K562 (cell line): Measurements from ENCODE around the gene NECAB2. TPM values are rescaled to one million over a fixed set of nuclear protein-coding genes. Genes with fewer than 3 reads are reported as not detected.
A peak's percentile ranks its signal among the peaks of the same experiment; 100 is the strongest.

ENCODE experiments used
- ATAC-seq: fragments of 200-7000 bp; cut with Tn5 transposase; 3 replicates; pipeline ENCODE4 v1.9.1; 2020; ENCODE audit warnings: moderate library complexity
- BruUV-seq: library from RNA; stranded (reverse); fragments of 400-500 nt; replicated peaks from 2 replicates; lab custom pipeline; 2021; lab: Mats Ljungman, UMichigan
- CTCF ChIA-PET: fragments of 300-600 bp; formaldehyde crosslinking; extraction: SDS; loops from one replicate; lab custom pipeline; 2021; ENCODE audit warnings: low intra/inter-chr PET ratio; lab: Yijun Ruan, JAX
- POLR2A ChIA-PET: fragments of 300-600, 350-650 bp; sonication (Branson Sonifier 250); formaldehyde crosslinking; extraction: SDS; loops from one replicate; lab custom pipeline; 2021; ENCODE audit warnings: antibody characterized with exemption, inconsistent platforms; lab: Yijun Ruan, JAX
- DNase-seq, 4 experiments: peaks; one replicate each; pipeline versions ENCODE4 v3.0.0 to v3.0.0-alpha.2; 2011 to 2018; ENCODE audit warnings: low spot score in 3 of 4, mixed read lengths in 3 of 4; ENCODE audit errors: extremely low read depth in 1 of 4
- FAIRE-seq: peaks from 2 replicates; lab custom pipeline; 2011; peaks lifted over from hg19 to GRCh38; lab: Jason Lieb, UNC
- H2AFZ ChIP-seq: 2 replicates; pipeline ENCODE4 v1.6.0; 2011; ENCODE audit warnings: low read depth, low read length, control low read depth, inconsistent platforms
- H3K27ac ChIP-seq: fragments of 200-600 bp; 3 replicates; pipeline ENCODE4 v1.8.0; 2011; ENCODE audit warnings: low read depth, mild to moderate bottlenecking, control low read depth, inconsistent platforms, low read length, moderate library complexity, mixed read lengths; ENCODE audit errors: extremely low read depth
- H3K27me3 ChIP-seq, 2 experiments: fragments of 300-600 bp in 1 of 2; 2 replicates in 1 of 2; 3 replicates in 1 of 2; pipeline versions ENCODE4 v1.6.0 to v1.8.0; 2011; ENCODE audit warnings: inconsistent platforms in 2 of 2, low read length in 2 of 2, mild to moderate bottlenecking in 1 of 2, mixed read lengths in 1 of 2, moderate library complexity in 1 of 2; ENCODE audit not compliant: control insufficient read depth in 2 of 2, insufficient read depth in 2 of 2
- H3K36me3 ChIP-seq: fragments of 300-600 bp; 3 replicates; pipeline ENCODE4 v1.8.0; 2011; ENCODE audit warnings: mild to moderate bottlenecking, low read length, inconsistent platforms; ENCODE audit not compliant: control insufficient read depth, insufficient read depth
- H3K4me1 ChIP-seq, 2 experiments: fragments of 200-600 bp in 1 of 2; replicated peaks in 1 of 2; 2 replicates in 1 of 2; 3 replicates in 1 of 2; pipeline versions ENCODE4 v1.5.1 to v1.8.0; 2011; ENCODE audit warnings: inconsistent platforms in 2 of 2, low read length in 2 of 2, mild to moderate bottlenecking in 1 of 2, mixed read lengths in 1 of 2, moderate library complexity in 1 of 2; ENCODE audit not compliant: control insufficient read depth in 2 of 2, insufficient read depth in 2 of 2
- H3K4me2 ChIP-seq: 2 replicates; pipeline ENCODE4 v1.6.1; 2011; ENCODE audit warnings: low read length, control low read depth, inconsistent platforms, mixed read lengths; ENCODE audit not compliant: insufficient read depth
- H3K4me3 ChIP-seq: fragments of 200-600 bp; sonication (generic), shearing (Covaris generic); 2 replicates; pipeline ENCODE4 v1.5.1; 2016; ENCODE audit warnings: control low read depth, inconsistent platforms
- H3K79me2 ChIP-seq: fragments of 200-600 bp; 3 replicates; pipeline ENCODE4 v1.8.0; 2011; ENCODE audit warnings: low read length, inconsistent platforms; ENCODE audit not compliant: control insufficient read depth, insufficient read depth
- H3K9ac ChIP-seq, 2 experiments: 2 replicates each; pipeline versions ENCODE4 v1.6.0 to v1.6.1; 2011; ENCODE audit warnings: low read depth in 2 of 2, low read length in 2 of 2, control low read depth in 1 of 2, inconsistent platforms in 1 of 2, mild to moderate bottlenecking in 1 of 2, mixed read lengths in 1 of 2; ENCODE audit not compliant: insufficient read depth in 1 of 2
- H3K9me1 ChIP-seq: one replicate; pipeline ENCODE4 v1.6.0; 2011; ENCODE audit warnings: inconsistent platforms, mild to moderate bottlenecking, low read length, moderate library complexity; ENCODE audit not compliant: control insufficient read depth, insufficient read depth
- H3K9me3 ChIP-seq: replicated peaks from 2 replicates; pipeline ENCODE4 v1.5.1; 2011; ENCODE audit warnings: low read depth, low read length, inconsistent platforms; ENCODE audit not compliant: control insufficient read depth, insufficient read depth
- H4K20me1 ChIP-seq: replicated peaks from 2 replicates; pipeline ENCODE4 v1.6.1; 2011; ENCODE audit warnings: low read length, inconsistent platforms, mixed read lengths; ENCODE audit not compliant: control insufficient read depth, insufficient read depth
- CBX3 ChIP-seq, 2 experiments: IDR thresholded peaks; 1 replicate in 1 of 2; 2 replicates in 1 of 2; pipeline ENCODE4 v1.6.1; 2012; ENCODE audit warnings: inconsistent platforms in 2 of 2, low read length in 2 of 2, borderline replicate concordance in 1 of 2, control low read depth in 1 of 2
- L3MBTL2 ChIP-seq: fragments of 450-650 bp; IDR thresholded peaks from 2 replicates; pipeline ENCODE4 v1.6.1; 2016; ENCODE audit warnings: mild to moderate bottlenecking, moderate library complexity
- MITF ChIP-seq: IDR thresholded peaks from 2 replicates; pipeline ENCODE4 v1.6.1; 2014; ENCODE audit warnings: antibody characterized with exemption
- PTTG1 ChIP-seq: fragments of 450-650 bp; IDR thresholded peaks from 2 replicates; pipeline ENCODE4 v1.6.1; 2016; ENCODE audit warnings: low read depth, mild to moderate bottlenecking, missing genetic modification characterization, missing compliant biosample characterization
- WGBS: fragments of 100-300 bp; shearing (Covaris generic); methylation state at CpG from one replicate; pipeline ENCODE4 v1.1.6; 2016; ENCODE audit warnings: low coverage, mixed read lengths; ENCODE audit not compliant: insufficient coverage; ENCODE audit errors: missing lambda C conversion rate; 5-methylcytosine and 5-hydroxymethylcytosine counted together
- in situ Hi-C: fragments of 300-500 bp; cut with MboI; formaldehyde crosslinking; loops from 4 replicates; pipeline ENCODE4 v1.15.0; 2018; ENCODE audit warnings: inconsistent platforms, mixed read lengths
- intact Hi-C: fragments of 100-400 bp; cut with micrococcal nuclease; formaldehyde crosslinking; loops from 2 replicates; pipeline ENCODE4 v1.14.2; 2022
- polyA plus RNA-seq, 8 experiments: library from polyadenylated mRNA; depleted of rRNA in 4 of 8; stranded (reverse) in 5 of 8; unstranded in 3 of 8; fragments of >200 nt; fragmentation: Nextera tagmentation in 2 of 8; fragmentation: Illumina TruSeq in 1 of 8; extraction: Ambion mirVana in 2 of 8; extraction: Trizol in 1 of 8; gene quantifications; 2 replicates each; pipeline versions ENCODE4 v1.2.1 to v1.2.3, GENCODE V29; 2011 to 2014; ENCODE audit warnings: inconsistent platforms in 1 of 8, missing spikeins in 1 of 8
- total RNA-seq, 7 experiments: library from RNA; depleted of rRNA in 6 of 7; stranded (reverse); fragments of >200 nt in 6 of 7; fragmentation: Illumina TruSeq in 2 of 7; extraction: Trizol in 2 of 7; gene quantifications; 2 replicates each; pipeline versions ENCODE4 v1.2.1 to v1.2.3, GENCODE V29; 2011 to 2021; ENCODE audit warnings: low replicate concordance in 1 of 7
- TF ChIP-seq, protein P1 (sequence below): fragments of 450-650 bp; IDR thresholded peaks from 2 replicates; pipeline ENCODE4 v1.6.1; 2017; ENCODE audit warnings: antibody characterized with exemption, mild to moderate bottlenecking
- TF ChIP-seq, protein P2 (sequence below): sonication (generic); formaldehyde crosslinking; IDR thresholded peaks from 2 replicates; pipeline ENCODE4 v1.9.0; 2022; ENCODE audit warnings: mild to moderate bottlenecking, missing genetic modification reagents

Gene NECAB2
- total and polyA plus RNA-seq, 9 of the 15 experiments (the other 6 are each of a cell fraction or from before 2014, with no cell fraction given) = 0.03 to 0.28 TPM; not detected in 7

- TF ChIP-seq CBX3 (IDR thresholded peaks at IDR 0.05; ENCODE audit: borderline replicate concordance in 1 of 2, low read length in 2 of 2) (peak in 1 of 2 experiments; percentile 29; a peak in 1 of 3 replicates), PTTG1 (tag) (no peak)
- TF ChIP-seq, protein P1, sequence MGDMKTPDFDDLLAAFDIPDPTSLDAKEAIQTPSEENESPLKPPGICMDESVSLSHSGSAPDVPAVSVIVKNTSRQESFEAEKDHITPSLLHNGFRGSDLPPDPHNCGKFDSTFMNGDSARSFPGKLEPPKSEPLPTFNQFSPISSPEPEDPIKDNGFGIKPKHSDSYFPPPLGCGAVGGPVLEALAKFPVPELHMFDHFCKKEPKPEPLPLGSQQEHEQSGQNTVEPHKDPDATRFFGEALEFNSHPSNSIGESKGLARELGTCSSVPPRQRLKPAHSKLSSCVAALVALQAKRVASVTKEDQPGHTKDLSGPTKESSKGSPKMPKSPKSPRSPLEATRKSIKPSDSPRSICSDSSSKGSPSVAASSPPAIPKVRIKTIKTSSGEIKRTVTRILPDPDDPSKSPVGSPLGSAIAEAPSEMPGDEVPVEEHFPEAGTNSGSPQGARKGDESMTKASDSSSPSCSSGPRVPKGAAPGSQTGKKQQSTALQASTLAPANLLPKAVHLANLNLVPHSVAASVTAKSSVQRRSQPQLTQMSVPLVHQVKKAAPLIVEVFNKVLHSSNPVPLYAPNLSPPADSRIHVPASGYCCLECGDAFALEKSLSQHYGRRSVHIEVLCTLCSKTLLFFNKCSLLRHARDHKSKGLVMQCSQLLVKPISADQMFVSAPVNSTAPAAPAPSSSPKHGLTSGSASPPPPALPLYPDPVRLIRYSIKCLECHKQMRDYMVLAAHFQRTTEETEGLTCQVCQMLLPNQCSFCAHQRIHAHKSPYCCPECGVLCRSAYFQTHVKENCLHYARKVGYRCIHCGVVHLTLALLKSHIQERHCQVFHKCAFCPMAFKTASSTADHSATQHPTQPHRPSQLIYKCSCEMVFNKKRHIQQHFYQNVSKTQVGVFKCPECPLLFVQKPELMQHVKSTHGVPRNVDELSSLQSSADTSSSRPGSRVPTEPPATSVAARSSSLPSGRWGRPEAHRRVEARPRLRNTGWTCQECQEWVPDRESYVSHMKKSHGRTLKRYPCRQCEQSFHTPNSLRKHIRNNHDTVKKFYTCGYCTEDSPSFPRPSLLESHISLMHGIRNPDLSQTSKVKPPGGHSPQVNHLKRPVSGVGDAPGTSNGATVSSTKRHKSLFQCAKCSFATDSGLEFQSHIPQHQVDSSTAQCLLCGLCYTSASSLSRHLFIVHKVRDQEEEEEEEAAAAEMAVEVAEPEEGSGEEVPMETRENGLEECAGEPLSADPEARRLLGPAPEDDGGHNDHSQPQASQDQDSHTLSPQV = no peak
- TF ChIP-seq, protein P2, sequence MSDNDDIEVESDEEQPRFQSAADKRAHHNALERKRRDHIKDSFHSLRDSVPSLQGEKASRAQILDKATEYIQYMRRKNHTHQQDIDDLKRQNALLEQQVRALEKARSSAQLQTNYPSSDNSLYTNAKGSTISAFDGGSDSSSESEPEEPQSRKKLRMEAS (CRISPR knock-in tag) = no peak
- TF ChIP-seq, all 486 proteins: peak for 12
Observed at GRCh38 chr16:84007520-84007919, 39.5 kb downstream of the NECAB2 start (continued).

GRCh38 chr16:84007965-84008364, 39.9 kb downstream of the NECAB2 start:
- intact Hi-C loops (no loop called here), in situ Hi-C loops (no loop called here)
- H3K4me2 ChIP-seq = no peak overlapping the region
- no peak for FAIRE-seq
- peaks cover 2 to 4% of the 10 kb centered on the region in 2 experiments; a peak in 4 of 5 replicates for H3K4me1 ChIP-seq
- no peak overlapping the region for H3K4me3 ChIP-seq
- H3K36me3 ChIP-seq = no peaks in the 10 kb centered on the region
- ChIA-PET CTCF (no interaction called here), POLR2A (interaction anchor here (0.6 to 2.9 kb wide), 2 partner anchors 8 to 105 kb away, joined by 3 to 11 read pairs; no protein-coding TSS in a partner anchor)
- H3K79me2 ChIP-seq = no peaks in the 10 kb centered on the region
- H3K9ac ChIP-seq = peak overlapping the region in 1 of 2 experiments; percentile 6; a peak in 1 of 4 replicates
- no peaks in the 10 kb centered on the region for H3K9me3 ChIP-seq
- 37% methylated on average over 8 of the region's 8 CpGs for WGBS
- no TSS peak for BruUV-seq
- no peaks in the 10 kb centered on the region; the same call in 1 of the 2 replicates for H4K20me1 ChIP-seq
- DNase-seq = no peak
- no peak overlapping the region for H3K27ac ChIP-seq
- peaks cover 22 to 43% of the 10 kb centered on the region in 2 experiments for H3K27me3 ChIP-seq
- peak; percentile 13 for ATAC-seq
- no peaks in the 10 kb centered on the region for H3K9me1 ChIP-seq
- no peak overlapping the region for H2AFZ ChIP-seq
- peak; percentile 21; the same call in 1 of the 2 replicates for TF ChIP-seq L3MBTL2
- TF ChIP-seq MITF = 0 out of 2 replicates have a peak, but pooled peaks have one; percentile 24
